Measurements from ENCODE around the gene TESK1. TPM values are rescaled to one million over a fixed set of nuclear protein-coding genes. Genes with fewer than 3 reads are reported as not detected.

The TESK1 gene
- polyA plus RNA-seq, 1 experiment, result 32.6 TPM

GRCh38 chr9:35568196-35568595 lies 36.9 kb upstream of the TESK1 start:
- TF ChIP-seq CTCF (IDR thresholded peaks at IDR 0.05; ENCODE audit: insufficient read depth, low read depth, low read length), result no peak
- Histone ChIP-seq H3K27me3 (ENCODE audit: control insufficient read depth, insufficient read depth, low read length) (no peaks in the 10 kb centered on the region; the same call in 1 of the 2 replicates), H3K36me3 (ENCODE audit: control insufficient read depth, insufficient read depth, low read length) (0 out of 2 replicates have a peak, but pooled peaks cover 1% of the 10 kb centered on the region), H3K4me3 (ENCODE audit: low read depth, low read length) (no peak overlapping the region)
- no peak for DNase-seq (ENCODE audit: low read depth)
- POLR2A ChIA-PET, result no interaction called here
- CTCF ChIA-PET, result interaction anchor here (1.2 kb wide), 1 partner anchor 13 kb away, joined by 4 read pairs; no protein-coding TSS in a partner anchor

DNA sequence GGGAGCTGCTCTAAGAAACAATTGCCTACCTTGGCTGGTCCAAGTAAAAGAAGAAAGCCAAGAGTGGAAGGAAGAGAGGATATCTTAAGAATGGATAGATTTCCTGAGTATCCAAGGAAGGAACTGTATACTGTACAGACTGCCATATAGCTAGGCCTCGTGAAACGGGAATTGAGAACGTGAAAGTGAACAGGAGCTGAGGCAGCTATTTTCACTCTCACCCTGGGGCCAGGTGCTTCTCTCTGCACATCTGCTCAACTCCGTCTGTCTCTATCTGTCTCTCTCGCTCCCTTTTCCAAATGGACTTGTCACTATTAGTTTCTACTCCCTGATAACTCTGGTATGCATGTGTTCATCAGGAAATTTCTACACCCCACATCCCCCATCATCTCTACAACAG lies 35.9 kb upstream of the TESK1 start:
- H3K27me3 ChIP-seq (ENCODE audit: control insufficient read depth, insufficient read depth, low read length), result no peaks in the 10 kb centered on the region; the same call in 1 of the 2 replicates
- no peak overlapping the region for H3K4me3 ChIP-seq (ENCODE audit: low read depth, low read length)
- POLR2A ChIA-PET, result no interaction called here
- no peaks in the 10 kb centered on the region for H3K36me3 ChIP-seq (ENCODE audit: control insufficient read depth, insufficient read depth, low read length)
- TF ChIP-seq CTCF (IDR thresholded peaks at IDR 0.05; ENCODE audit: insufficient read depth, low read depth, low read length), result no peak
- CTCF ChIA-PET, result interaction anchor here (1.1 to 1.8 kb wide), 2 partner anchors 16 to 17 kb away, joined by 3 to 8 read pairs; no protein-coding TSS in a partner anchor
- no peak for DNase-seq (ENCODE audit: low read depth)

- CTCF ChIA-PET, result interaction anchor here (1.7 kb wide), 1 partner anchor 33 kb away, joined by 3 read pairs; no protein-coding TSS in a partner anchor
- POLR2A ChIA-PET, result no interaction called here
- H3K27me3 ChIP-seq (ENCODE audit: control insufficient read depth, insufficient read depth, low read length), result peaks cover under 1% of the 10 kb centered on the region
- TF ChIP-seq CTCF (IDR thresholded peaks at IDR 0.05; ENCODE audit: insufficient read depth, low read depth, low read length), result no peak
- H3K36me3 ChIP-seq (ENCODE audit: control insufficient read depth, insufficient read depth, low read length), result no peaks in the 10 kb centered on the region
- DNase-seq (ENCODE audit: low read depth), result no peak
- H3K4me3 ChIP-seq (ENCODE audit: low read depth, low read length), result no peak overlapping the region
These were observed 34.2 kb upstream of the TESK1 start for GRCh38 chr9:35570709-35571504.

DNA sequence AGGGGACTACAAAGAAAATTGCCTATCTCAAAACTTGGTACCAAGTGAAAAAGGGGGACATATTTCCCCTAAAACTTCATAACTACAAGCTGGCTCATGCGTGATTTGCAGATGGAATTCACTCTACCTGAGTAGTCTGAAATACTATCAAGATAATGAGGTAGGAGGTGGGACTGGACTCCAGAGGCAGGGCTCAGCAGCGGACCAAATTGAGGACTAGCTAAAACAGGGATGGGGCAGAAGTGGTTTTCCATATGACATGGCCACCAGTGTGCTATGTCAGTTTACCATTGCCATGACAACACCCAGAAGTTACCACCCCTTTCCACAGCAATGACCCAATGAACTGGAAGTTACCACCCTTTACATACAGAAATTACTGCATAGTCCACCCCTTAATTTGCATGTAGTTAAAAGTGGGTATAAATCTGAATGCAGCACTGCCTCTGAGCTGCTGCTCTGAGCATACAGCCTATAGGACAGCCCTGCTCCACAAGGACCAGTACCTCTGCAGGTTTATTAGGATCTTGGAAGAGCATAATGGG lies 30.4 kb upstream of the TESK1 start:
- no peak for TF ChIP-seq CTCF (IDR thresholded peaks at IDR 0.05; ENCODE audit: insufficient read depth, low read depth, low read length)
- Histone ChIP-seq H3K36me3 (ENCODE audit: control insufficient read depth, insufficient read depth, low read length) (no peaks in the 10 kb centered on the region), H3K27me3 (ENCODE audit: control insufficient read depth, insufficient read depth, low read length) (peaks cover 1% of the 10 kb centered on the region), H3K4me3 (ENCODE audit: low read depth, low read length) (no peak overlapping the region)
- CTCF ChIA-PET, result interaction anchor here (1.5 to 1.9 kb wide), 3 partner anchors 9 to 21 kb away, joined by 3 to 4 read pairs (median 4); no protein-coding TSS in a partner anchor
- no peak for DNase-seq (ENCODE audit: low read depth)
- POLR2A ChIA-PET, result no interaction called here

DNA sequence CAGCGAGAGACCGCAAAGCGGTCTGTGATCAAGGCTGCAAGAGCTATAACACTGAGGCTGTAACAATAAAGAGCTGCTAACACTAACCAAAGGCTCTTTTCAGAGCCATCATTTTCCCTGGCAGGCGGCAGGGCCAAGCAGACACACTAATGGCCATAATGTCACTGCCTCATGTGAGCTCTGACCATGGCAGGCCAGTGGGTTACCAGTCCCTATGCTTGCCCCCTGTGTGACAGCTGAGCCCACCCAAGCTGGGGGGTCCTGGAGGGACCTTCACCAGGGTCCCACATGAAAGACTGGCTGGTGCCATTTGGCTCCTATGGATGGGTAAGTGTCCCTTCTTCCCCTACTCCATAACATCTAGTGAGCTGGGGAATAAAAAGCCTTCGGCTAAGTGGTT lies 29.6 kb upstream of the TESK1 start:
- H3K36me3 ChIP-seq (ENCODE audit: control insufficient read depth, insufficient read depth, low read length), result no peaks in the 10 kb centered on the region
- ChIA-PET CTCF (interaction anchor here (1.3 to 1.9 kb wide), 4 partner anchors 10 to 94 kb away, joined by 3 to 4 read pairs (median 4); no protein-coding TSS in a partner anchor), POLR2A (no interaction called here)
- peaks cover 1% of the 10 kb centered on the region for H3K27me3 ChIP-seq (ENCODE audit: control insufficient read depth, insufficient read depth, low read length)
- no peak for DNase-seq (ENCODE audit: low read depth)
- no peak for TF ChIP-seq CTCF (IDR thresholded peaks at IDR 0.05; ENCODE audit: insufficient read depth, low read depth, low read length)
- H3K4me3 ChIP-seq (ENCODE audit: low read depth, low read length), result no peak overlapping the region

All from BJ (cell line).